ENCODE data around the gene PREPL.

The PREPL gene

DNA sequence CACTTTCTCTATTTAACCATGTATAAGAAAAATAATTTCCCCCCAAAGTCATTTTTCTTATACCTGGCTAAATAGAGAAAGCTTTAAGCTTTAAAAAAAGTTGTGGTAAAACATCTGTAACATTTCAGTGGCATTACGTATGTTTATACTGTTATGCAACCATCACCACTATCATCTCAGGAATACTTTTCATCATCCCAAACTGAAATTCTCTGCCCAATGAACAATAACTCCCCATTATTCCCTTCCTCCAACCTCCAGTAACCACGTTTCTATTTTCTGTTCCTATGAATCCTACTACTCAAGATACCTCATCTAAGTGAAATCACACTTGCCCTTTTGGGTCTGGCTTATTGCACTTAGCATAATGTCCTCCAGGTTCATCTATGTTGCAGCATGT is 87.7 kb downstream of the PREPL start:
- TF ChIP-seq GATA1 (IDR thresholded peaks at IDR 0.05; ENCODE audit: low read depth, low read length) (no peak), POLR2A (IDR thresholded peaks at IDR 0.05; ENCODE audit: low read length) (no peak)
- no peak for DNase-seq

DNA sequence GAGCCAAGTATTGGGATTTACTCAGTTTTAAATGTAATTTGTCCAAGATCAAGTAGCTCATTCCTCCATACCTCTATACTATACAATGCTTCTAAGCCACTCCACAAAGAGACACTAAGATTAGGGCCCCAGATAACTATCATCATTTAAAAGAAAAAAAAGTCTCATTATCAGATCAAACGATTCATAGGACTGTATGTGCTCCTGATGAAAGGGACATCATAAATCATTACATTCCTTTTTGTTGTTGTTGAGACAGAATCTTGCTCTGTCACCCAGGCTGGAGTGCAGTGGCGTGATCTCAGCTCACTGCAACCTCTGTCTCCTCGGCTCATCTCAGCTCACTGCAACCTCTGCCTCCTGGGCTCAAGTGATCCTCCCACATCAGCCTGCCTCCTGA is 88.2 kb downstream of the PREPL start:
- no peak for DNase-seq
- TF ChIP-seq POLR2A (IDR thresholded peaks at IDR 0.05; ENCODE audit: low read length) (no peak), GATA1 (IDR thresholded peaks at IDR 0.05; ENCODE audit: low read depth, low read length) (no peak)

DNA sequence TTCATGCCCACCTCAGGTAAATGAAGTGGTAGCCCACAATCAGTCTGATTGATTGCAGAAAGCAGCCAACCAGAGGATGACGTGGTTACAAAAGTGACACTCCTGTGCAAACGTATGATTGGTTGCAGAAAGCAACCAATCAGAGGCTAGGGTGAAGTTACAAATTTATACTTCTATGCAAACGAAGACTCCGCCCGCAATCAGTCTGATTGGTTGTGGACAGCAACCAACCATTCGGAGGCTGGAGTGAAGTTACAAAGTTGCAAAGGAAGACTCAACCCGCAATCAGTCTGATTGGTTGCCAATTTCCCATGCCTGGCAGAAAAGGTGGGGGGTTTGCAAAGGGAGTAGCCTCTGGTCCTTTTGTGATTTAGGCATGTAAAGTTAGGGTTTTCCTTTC is 90.0 kb downstream of the PREPL start:
- DNase-seq, result no peak
- TF ChIP-seq POLR2A (IDR thresholded peaks at IDR 0.05; ENCODE audit: low read length) (no peak), GATA1 (IDR thresholded peaks at IDR 0.05; ENCODE audit: low read depth, low read length) (no peak)

DNA sequence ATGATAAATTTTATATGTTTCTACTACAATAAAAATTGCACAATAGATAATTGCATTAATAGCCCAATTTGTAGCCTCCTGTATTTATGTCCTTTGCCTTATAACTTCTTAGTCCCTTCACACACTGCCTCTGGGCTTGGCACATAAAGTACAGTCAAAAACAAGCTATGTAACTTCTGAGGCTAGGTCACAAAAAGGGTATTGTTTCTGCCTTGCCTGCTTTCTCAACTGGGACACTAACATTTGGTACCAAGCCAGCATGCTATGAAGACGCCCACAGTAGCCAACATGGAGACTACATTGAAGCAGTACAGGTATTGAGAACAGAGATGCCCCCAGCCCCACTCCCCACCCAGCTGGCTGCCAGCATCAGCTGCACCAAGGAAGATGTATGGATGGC is 91.5 kb downstream of the PREPL start:
- DNase-seq, result no peak
- TF ChIP-seq GATA1 (IDR thresholded peaks at IDR 0.05; ENCODE audit: low read depth, low read length), result no peak
- TF ChIP-seq POLR2A (IDR thresholded peaks at IDR 0.05; ENCODE audit: low read length), result no peak

DNA sequence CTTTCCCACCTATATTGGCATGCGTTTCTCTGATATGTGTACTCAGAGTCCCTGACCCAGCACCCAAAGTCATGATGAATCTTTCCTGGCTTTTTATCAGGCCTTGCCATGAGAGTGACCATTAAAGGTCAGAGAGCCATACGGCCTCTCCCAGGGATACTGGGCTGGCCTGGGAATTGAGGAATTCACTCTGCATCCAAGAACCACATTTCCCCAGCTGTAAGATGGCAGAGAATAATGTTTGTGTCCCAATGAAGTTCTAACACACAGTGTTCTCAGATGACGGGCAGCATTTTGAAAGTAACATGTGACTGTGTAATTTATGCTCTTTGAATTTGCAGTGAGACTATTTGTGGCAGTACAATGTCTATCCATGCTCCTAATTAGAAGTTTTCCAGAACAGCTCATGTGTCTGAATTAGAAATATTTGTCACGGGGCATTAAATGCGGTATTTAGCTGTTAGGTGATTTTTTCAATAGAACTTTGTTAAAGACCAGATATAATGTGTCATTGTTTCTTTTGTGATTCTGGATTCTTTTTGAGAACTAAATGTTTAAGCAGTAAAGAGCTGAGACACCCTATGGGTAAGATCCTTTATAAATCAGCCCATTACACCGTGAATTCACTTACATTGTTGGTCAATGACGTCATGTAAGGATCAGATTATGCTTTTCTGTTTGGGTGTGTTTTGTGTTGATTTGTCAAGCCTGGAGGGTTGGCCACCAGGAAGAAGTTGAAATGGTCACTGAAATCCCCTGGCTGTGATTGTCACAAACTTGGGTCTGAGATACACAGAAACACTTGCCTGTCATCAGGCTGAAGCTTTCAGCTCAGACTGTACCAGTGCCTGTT is 93.3 kb downstream of the PREPL start:
- no peak for TF ChIP-seq POLR2A (IDR thresholded peaks at IDR 0.05; ENCODE audit: low read length)
- TF ChIP-seq GATA1 (IDR thresholded peaks at IDR 0.05; ENCODE audit: low read depth, low read length), result no peak
- DNase-seq, result no peak

All from erythroblast (primary cell).